WTC11 (cell line): ENCODE measurements around the gene PHLDB1. TPM values are rescaled to one million over a fixed set of nuclear protein-coding genes. Genes with fewer than 3 reads are reported as not detected.

Experiments
- ATAC-seq: fragments of 200-7000 bp; cut with Tn5 transposase; 2 replicates; pipeline ENCODE4 v1.10.0; 2021; ENCODE audit warnings: mild to moderate bottlenecking, moderate library complexity
- CTCF ChIA-PET: fragments of 300-600 bp; sonication (Branson Sonifier 250); formaldehyde crosslinking; loops from one replicate; lab custom pipeline; 2021; ENCODE audit warnings: antibody characterized with exemption; lab: Charles Lee
- POLR2A ChIA-PET: fragments of 350-600 bp; sonication (Branson Sonifier 250); formaldehyde crosslinking; loops from one replicate; lab custom pipeline; 2021; ENCODE audit warnings: antibody characterized with exemption; lab: Charles Lee
- DNase-seq: peaks from one replicate; pipeline ENCODE4 v3.0.0; 2021; ENCODE audit warnings: low spot score
- H3K27ac Mint-ChIP-seq: 2 replicates; pipeline ENCODE4 v1.8.0; 2021; ENCODE audit warnings: mixed read lengths
- H3K27me3 Mint-ChIP-seq: 2 replicates; pipeline ENCODE4 v1.8.0; 2021; ENCODE audit warnings: low read depth, mild to moderate bottlenecking, moderate library complexity, mixed read lengths
- H3K36me3 Mint-ChIP-seq: 2 replicates; pipeline ENCODE4 v1.8.0; 2021; ENCODE audit warnings: mixed read lengths
- H3K4me1 Mint-ChIP-seq: 2 replicates; pipeline ENCODE4 v1.8.0; 2022; ENCODE audit warnings: mixed read lengths
- H3K4me3 Mint-ChIP-seq: 2 replicates; pipeline ENCODE4 v1.8.0; 2021; ENCODE audit warnings: mild to moderate bottlenecking, moderate library complexity, mixed read lengths
- H3K9me3 Mint-ChIP-seq: 2 replicates; pipeline ENCODE4 v1.8.0; 2021; ENCODE audit warnings: mixed read lengths
- ARID4B ChIP-seq: sonication (generic); formaldehyde crosslinking; IDR thresholded peaks from 2 replicates; pipeline ENCODE4 v1.8.0; 2023; ENCODE audit warnings: missing genetic modification reagents, mild to moderate bottlenecking, borderline replicate concordance
- ATF1 ChIP-seq: sonication (generic); formaldehyde crosslinking; IDR thresholded peaks from 2 replicates; pipeline ENCODE4 v1.8.1; 2023; ENCODE audit warnings: mild to moderate bottlenecking, moderate library complexity, missing genetic modification reagents
- CREB1 ChIP-seq: sonication (generic); formaldehyde crosslinking; IDR thresholded peaks from 2 replicates; pipeline ENCODE4 v1.8.0; 2023; ENCODE audit warnings: mild to moderate bottlenecking, missing genetic modification reagents
- CREM ChIP-seq: sonication (generic); formaldehyde crosslinking; IDR thresholded peaks from 2 replicates; pipeline ENCODE4 v1.8.1; 2022; ENCODE audit warnings: mild to moderate bottlenecking, missing genetic modification reagents, moderate library complexity
- E2F1 ChIP-seq: sonication (generic); formaldehyde crosslinking; IDR thresholded peaks from 2 replicates; pipeline ENCODE4 v1.8.0; 2022; ENCODE audit warnings: mild to moderate bottlenecking, missing genetic modification reagents
- E2F5 ChIP-seq: sonication (generic); formaldehyde crosslinking; IDR thresholded peaks from 2 replicates; pipeline ENCODE4 v1.8.1; 2022; ENCODE audit warnings: mild to moderate bottlenecking, moderate library complexity, missing genetic modification reagents
- ERG ChIP-seq: fragments of 250-450 bp; sonication (Bioruptor Pico); IDR thresholded peaks from 2 replicates; pipeline ENCODE4 v1.8.0; 2021; ENCODE audit warnings: mild to moderate bottlenecking
- FOXK1 ChIP-seq: sonication (generic); formaldehyde crosslinking; IDR thresholded peaks from 2 replicates; pipeline ENCODE4 v1.8.0; 2022; ENCODE audit warnings: mild to moderate bottlenecking, moderate library complexity, missing genetic modification reagents
- HMGXB4 ChIP-seq: sonication (generic); formaldehyde crosslinking; IDR thresholded peaks from 2 replicates; pipeline ENCODE4 v1.8.1; 2023; ENCODE audit warnings: mild to moderate bottlenecking, moderate library complexity, missing genetic modification reagents
- IRF2 ChIP-seq: sonication (generic); formaldehyde crosslinking; IDR thresholded peaks from 2 replicates; pipeline ENCODE4 v1.8.0; 2022; ENCODE audit warnings: low read depth, missing genetic modification reagents, borderline replicate concordance
- OVOL2 ChIP-seq: fragments of 250-450 bp; sonication (Bioruptor Pico); IDR thresholded peaks from 2 replicates; pipeline ENCODE4 v1.9.0; 2021; ENCODE audit warnings: mild to moderate bottlenecking, borderline replicate concordance
- ZNF138 ChIP-seq: sonication (generic); formaldehyde crosslinking; conservative IDR thresholded peaks from 2 replicates; pipeline ENCODE4 v1.8.1; 2022; ENCODE audit warnings: mild to moderate bottlenecking, moderate library complexity, missing genetic modification reagents
- ZNF317 ChIP-seq: sonication (generic); formaldehyde crosslinking; IDR thresholded peaks from 2 replicates; pipeline ENCODE4 v1.8.1; 2023; ENCODE audit warnings: low read depth, mild to moderate bottlenecking, moderate library complexity, missing genetic modification reagents, borderline replicate concordance
- ZNF425 ChIP-seq: fragments of 250-450 bp; sonication (Bioruptor Pico); conservative IDR thresholded peaks from 2 replicates; pipeline ENCODE4 v1.9.0; 2021; ENCODE audit warnings: mild to moderate bottlenecking
- total RNA-seq: library from RNA; stranded (reverse); gene quantifications from 3 replicates; pipeline ENCODE4 v1.2.3, GENCODE V29; 2021

PHLDB1 gene
- total RNA-seq, 1 experiment from 2014 or later: 83.1 TPM

- TF ChIP-seq ARID4B: no peak
- TF ChIP-seq ZNF317: no peak
Observed at GRCh38 chr11:118618115-118618990, 10.9 kb downstream of the PHLDB1 start (continued).

- CTCF ChIA-PET: interaction anchor here (1.3 to 1.8 kb wide), 5 partner anchors 9 to 311 kb away, joined by 3 to 8 read pairs (median 4); no protein-coding TSS in a partner anchor
- no peaks in the 10 kb centered on the region for H3K9me3 Mint-ChIP-seq
- no peak overlapping the region for H3K27ac Mint-ChIP-seq
- TF ChIP-seq E2F5 (CRISPR knock-in tag) (no peak), CREM (CRISPR knock-in tag) (no peak), FOXK1 (CRISPR knock-in tag) (no peak), ZNF138 (no peak), E2F1 (CRISPR knock-in tag) (no peak), ATF1 (CRISPR knock-in tag) (no peak)
- H3K4me3 Mint-ChIP-seq: no peak overlapping the region
- DNase-seq (no peak), ATAC-seq (no peak)
- POLR2A ChIA-PET: interaction anchor here (2.2 kb wide), 1 partner anchor 16 kb away, joined by 14 read pairs; no protein-coding TSS in a partner anchor
- peaks cover 77% of the 10 kb centered on the region for H3K4me1 Mint-ChIP-seq
- H3K27me3 Mint-ChIP-seq: no peaks in the 10 kb centered on the region
- H3K36me3 Mint-ChIP-seq: no peaks in the 10 kb centered on the region
Observed at GRCh38 chr11:118618991-118619375, 11.6 kb downstream of the PHLDB1 start.

- POLR2A ChIA-PET: interaction anchor here (2.2 to 3.6 kb wide), 2 partner anchors 14 to 15 kb away, joined by 14 to 75 read pairs; no protein-coding TSS in a partner anchor
- Mint-ChIP-seq H3K9me3 (no peaks in the 10 kb centered on the region), H3K4me1 (peaks cover 70% of the 10 kb centered on the region), H3K27ac (peak overlapping the region; percentile 2), H3K36me3 (no peaks in the 10 kb centered on the region), H3K27me3 (no peaks in the 10 kb centered on the region), H3K4me3 (no peak overlapping the region)
- no peak for DNase-seq
- CTCF ChIA-PET: interaction anchor here (1.4 to 3.3 kb wide), 5 partner anchors 9 to 310 kb away, joined by 3 to 60 read pairs (median 7); no protein-coding TSS in a partner anchor
- no peak for TF ChIP-seq ZNF425 (CRISPR knock-in tag)
- no peak for TF ChIP-seq ERG (CRISPR knock-in tag)
- TF ChIP-seq OVOL2: no peak
- TF ChIP-seq HMGXB4 (CRISPR knock-in tag): no peak
- no peak for TF ChIP-seq IRF2 (CRISPR knock-in tag)
- no peak for TF ChIP-seq CREB1 (CRISPR knock-in tag)
- no peak for ATAC-seq
Observed at GRCh38 chr11:118619444-118620197, 12.2 kb downstream of the PHLDB1 start.
